Activated CD8-positive, alpha-beta T cell treated with anti-CD3 and anti-CD28 coated beads for 36 hours (primary cell): Measurements from ENCODE around the gene CDH16. TPM values are rescaled to one million over a fixed set of nuclear protein-coding genes. Genes with fewer than 3 reads are reported as not detected.

Source experiments
- ATAC-seq: fragments of 200-7000 bp; cut with Tn5 transposase; one replicate; pipeline ENCODE4 v1.10.0; 2021; ENCODE audit warnings: mild to moderate bottlenecking, moderate library complexity
- CTCF ChIA-PET: fragments of 350-600 bp; sonication (Branson Sonifier 250); formaldehyde crosslinking; loops from one replicate; lab custom pipeline; 2021; ENCODE audit warnings: antibody characterized with exemption; lab: Charles Lee
- POLR2A ChIA-PET: fragments of 350-600 bp; sonication (Branson Sonifier 250); formaldehyde crosslinking; loops from one replicate; lab custom pipeline; 2021; ENCODE audit warnings: antibody characterized with exemption; lab: Charles Lee
- DNase-seq: peaks from one replicate; pipeline ENCODE4 v3.0.0-alpha.2; 2020
- H3K27ac Mint-ChIP-seq: one replicate; pipeline ENCODE4 v1.8.0; 2021; ENCODE audit warnings: mild to moderate bottlenecking, mixed read lengths
- H3K27me3 Mint-ChIP-seq: one replicate; pipeline ENCODE4 v1.8.0; 2021; ENCODE audit warnings: mixed read lengths
- H3K36me3 Mint-ChIP-seq: one replicate; pipeline ENCODE4 v1.8.0; 2021; ENCODE audit warnings: low read depth, mixed read lengths
- H3K4me1 Mint-ChIP-seq: one replicate; pipeline ENCODE4 v1.8.0; 2021; ENCODE audit warnings: low read depth, mixed read lengths
- H3K4me3 Mint-ChIP-seq: one replicate; pipeline ENCODE4 v1.8.0; 2021; ENCODE audit warnings: mild to moderate bottlenecking, moderate library complexity, mixed read lengths
- H3K9me3 Mint-ChIP-seq: one replicate; pipeline ENCODE4 v1.8.0; 2021; ENCODE audit warnings: mixed read lengths
- intact Hi-C: fragments of 100-400 bp; cut with micrococcal nuclease; formaldehyde crosslinking; loops from one replicate; pipeline ENCODE4 v1.10.0; 2022
- total RNA-seq, 2 experiments: library from RNA; stranded (reverse); gene quantifications; one replicate each; pipeline ENCODE4 v1.2.3, GENCODE V29; 2021
- TF ChIP-seq, protein P1 (sequence below): fragments of 200-600 bp; IDR thresholded peaks from one replicate; pipeline ENCODE4 v1.8.0; 2022; ENCODE audit warnings: antibody characterized with exemption, mild to moderate bottlenecking

Gene CDH16
- total RNA-seq, 2 experiments from 2014 or later: not detected

DNA sequence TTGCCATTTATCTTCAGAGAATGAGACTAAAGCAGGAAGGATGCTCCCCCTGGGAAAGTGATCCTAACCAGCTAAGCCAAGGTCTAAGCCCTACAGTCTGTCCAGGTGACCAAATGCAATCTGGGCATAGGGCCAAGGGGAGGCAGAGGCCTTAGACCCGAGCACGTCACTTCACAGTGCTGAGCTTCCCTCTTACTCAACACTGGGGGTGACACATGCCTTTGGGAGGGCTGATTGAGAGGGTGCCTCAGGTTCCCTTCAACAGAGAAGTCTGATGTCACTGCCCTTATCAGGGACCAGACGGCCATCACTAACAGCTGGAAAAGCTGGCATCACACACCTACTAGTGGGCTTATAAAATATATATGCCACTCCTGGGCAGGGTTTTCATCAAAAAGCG lies 11.5 kb upstream of the CDH16 start:
- TF ChIP-seq, protein P1, sequence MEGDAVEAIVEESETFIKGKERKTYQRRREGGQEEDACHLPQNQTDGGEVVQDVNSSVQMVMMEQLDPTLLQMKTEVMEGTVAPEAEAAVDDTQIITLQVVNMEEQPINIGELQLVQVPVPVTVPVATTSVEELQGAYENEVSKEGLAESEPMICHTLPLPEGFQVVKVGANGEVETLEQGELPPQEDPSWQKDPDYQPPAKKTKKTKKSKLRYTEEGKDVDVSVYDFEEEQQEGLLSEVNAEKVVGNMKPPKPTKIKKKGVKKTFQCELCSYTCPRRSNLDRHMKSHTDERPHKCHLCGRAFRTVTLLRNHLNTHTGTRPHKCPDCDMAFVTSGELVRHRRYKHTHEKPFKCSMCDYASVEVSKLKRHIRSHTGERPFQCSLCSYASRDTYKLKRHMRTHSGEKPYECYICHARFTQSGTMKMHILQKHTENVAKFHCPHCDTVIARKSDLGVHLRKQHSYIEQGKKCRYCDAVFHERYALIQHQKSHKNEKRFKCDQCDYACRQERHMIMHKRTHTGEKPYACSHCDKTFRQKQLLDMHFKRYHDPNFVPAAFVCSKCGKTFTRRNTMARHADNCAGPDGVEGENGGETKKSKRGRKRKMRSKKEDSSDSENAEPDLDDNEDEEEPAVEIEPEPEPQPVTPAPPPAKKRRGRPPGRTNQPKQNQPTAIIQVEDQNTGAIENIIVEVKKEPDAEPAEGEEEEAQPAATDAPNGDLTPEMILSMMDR: no peak
- no peak for ATAC-seq
- ChIA-PET CTCF (interaction anchor here (1.2 to 4.6 kb wide), 6 partner anchors 12 to 202 kb away, joined by 4 to 17 read pairs (median 5); partner anchors contain the start of genes CES3 and NAE1), POLR2A (interaction anchor here (1.0 kb wide), 1 partner anchor 14 kb away, joined by 3 read pairs; no protein-coding TSS in a partner anchor)
- Mint-ChIP-seq H3K9me3 (no peaks in the 10 kb centered on the region), H3K36me3 (peaks cover 28% of the 10 kb centered on the region), H3K27ac (no peak overlapping the region), H3K27me3 (peaks cover 15% of the 10 kb centered on the region), H3K4me3 (no peak overlapping the region), H3K4me1 (peaks cover 35% of the 10 kb centered on the region)
- intact Hi-C loops: loop anchor here (5.0 kb wide), 1 partner anchor 53 kb away; no protein-coding TSS in a partner anchor
- no peak for DNase-seq

DNA sequence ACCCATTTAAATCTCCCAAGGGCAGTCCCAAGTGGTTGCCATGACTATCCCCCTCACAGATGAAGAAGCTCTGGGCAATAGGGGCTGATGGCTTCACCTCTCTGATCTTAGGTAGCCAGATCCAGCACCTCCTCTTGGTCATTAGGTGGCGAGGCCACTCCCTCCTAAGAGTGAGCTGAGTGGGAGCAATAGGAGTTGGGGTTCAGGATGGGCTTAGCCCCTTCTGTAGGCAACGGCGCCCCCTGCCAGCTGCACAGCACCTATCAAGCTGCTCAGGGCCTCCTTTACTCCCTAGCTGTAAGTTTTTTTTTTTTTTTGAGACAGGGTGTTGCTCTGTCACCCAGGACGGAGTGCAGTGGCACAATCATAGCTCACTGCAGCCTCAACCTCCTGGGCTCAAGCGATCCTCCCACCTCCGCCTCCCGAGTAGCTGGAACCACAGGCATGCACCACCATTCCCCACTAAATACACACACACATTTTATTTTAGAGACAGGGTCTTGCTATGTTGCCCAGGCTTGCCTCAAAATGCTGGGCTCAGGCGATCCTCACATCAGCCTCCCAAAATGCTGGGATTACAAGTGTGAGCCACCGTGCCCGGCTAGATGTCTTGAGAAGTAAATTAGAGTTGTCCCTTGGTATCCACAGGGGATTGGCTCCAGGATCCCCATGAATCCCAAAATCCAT lies 10.2 kb upstream of the CDH16 start:
- Mint-ChIP-seq H3K27me3 (peaks cover 21% of the 10 kb centered on the region), H3K36me3 (peaks cover 17% of the 10 kb centered on the region), H3K4me3 (no peak overlapping the region), H3K4me1 (peaks cover 33% of the 10 kb centered on the region), H3K9me3 (no peaks in the 10 kb centered on the region), H3K27ac (no peak overlapping the region)
- intact Hi-C loops: no loop called here
- ATAC-seq: peak; percentile 48
- ChIA-PET CTCF (interaction anchor here (0.6 to 7.6 kb wide), 18 partner anchors 8 to 226 kb away, joined by 3 to 54 read pairs (median 4); partner anchors contain the start of genes CDH16 and NAE1), POLR2A (no interaction called here)
- DNase-seq: peak; percentile 71
- TF ChIP-seq, protein P1: peak; percentile 55

GRCh38 chr16:66927918-66928649 lies 9.4 kb upstream of the CDH16 start:
- ATAC-seq: peak; percentile 45
- Mint-ChIP-seq H3K27ac (peak overlapping the region; percentile 21), H3K9me3 (no peaks in the 10 kb centered on the region), H3K36me3 (peaks cover 10% of the 10 kb centered on the region), H3K4me3 (no peak overlapping the region), H3K27me3 (peaks cover 29% of the 10 kb centered on the region), H3K4me1 (peaks cover 26% of the 10 kb centered on the region)
- intact Hi-C loops: no loop called here
- ChIA-PET POLR2A (interaction anchor here (1.0 kb wide), 1 partner anchor 9 kb away, joined by 3 read pairs; the partner anchor contains the start of gene CDH16), CTCF (interaction anchor here (0.7 to 7.6 kb wide), 18 partner anchors 8 to 227 kb away, joined by 3 to 54 read pairs (median 4); partner anchors contain the start of genes CDH16 and NAE1)
- TF ChIP-seq, protein P1: no peak
- peak; percentile 46 for DNase-seq

DNA sequence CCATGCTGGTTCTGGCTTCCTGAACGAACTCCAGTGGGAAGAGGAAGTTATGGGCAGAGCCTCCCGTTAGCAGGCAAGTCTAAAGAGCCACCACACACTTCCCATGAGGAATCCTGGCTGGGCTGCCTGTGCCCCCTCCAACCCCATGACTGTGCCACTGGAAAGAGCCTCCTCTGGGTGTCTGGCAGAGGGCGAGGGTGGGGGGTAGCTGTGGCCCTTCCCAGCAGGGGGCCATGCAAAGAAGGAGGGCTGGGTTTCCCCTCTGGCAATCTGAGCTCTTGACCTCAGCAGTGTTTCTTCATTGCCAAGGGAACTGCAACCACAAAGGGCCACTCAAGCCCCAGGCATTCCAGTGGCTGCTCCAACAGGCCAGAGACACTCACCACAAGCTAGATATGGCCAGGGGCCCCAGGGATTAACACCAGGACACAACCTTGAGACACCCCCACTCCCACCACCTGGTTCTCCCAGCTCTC lies 8.3 kb upstream of the CDH16 start:
- H3K9me3 Mint-ChIP-seq: no peaks in the 10 kb centered on the region
- peaks cover 2% of the 10 kb centered on the region for H3K36me3 Mint-ChIP-seq
- no peak overlapping the region for H3K27ac Mint-ChIP-seq
- ATAC-seq (no peak), DNase-seq (no peak)
- H3K4me3 Mint-ChIP-seq: no peak overlapping the region
- ChIA-PET CTCF (interaction anchor here (1.0 to 7.6 kb wide), 5 partner anchors 16 to 97 kb away, joined by 3 to 54 read pairs (median 5); partner anchors contain the start of gene NAE1), POLR2A (interaction anchor here (1.3 kb wide), 1 partner anchor 32 kb away, joined by 3 read pairs; no protein-coding TSS in a partner anchor)
- H3K27me3 Mint-ChIP-seq: peaks cover 32% of the 10 kb centered on the region
- TF ChIP-seq, protein P1: no peak
- intact Hi-C loops: no loop called here
- peaks cover 15% of the 10 kb centered on the region for H3K4me1 Mint-ChIP-seq
